NB4 (cell line): Measurements from ENCODE around the gene OAS1.

Source experiments
- CTCF ChIP-seq: IDR thresholded peaks from one replicate; pipeline ENCODE4 v1.5.1; 2012; ENCODE audit warnings: low read depth, low read length
- MAX ChIP-seq: IDR thresholded peaks from 2 replicates; pipeline ENCODE4 v1.6.1; 2011; ENCODE audit warnings: low read depth, low read length
- POLR2A ChIP-seq: IDR thresholded peaks from 2 replicates; pipeline ENCODE4 v1.6.1; 2011; ENCODE audit warnings: mild to moderate bottlenecking; ENCODE audit not compliant: insufficient read length; ENCODE audit errors: extremely low read depth

- TF ChIP-seq CTCF, result no peak
- no peak for TF ChIP-seq POLR2A
- TF ChIP-seq MAX, result no peak
Observed at GRCh38 chr12:112924986-112925385, 18.2 kb downstream of the OAS1 start.
